GM18502 (cell line): ENCODE measurements around the gene NIT2.

Experiments used
- ATAC-seq: cut with Tn5 transposase; IDR thresholded peaks from one replicate; pipeline ENCODE4 v1.9.1; 2021; ENCODE audit warnings: mild to moderate bottlenecking; ENCODE audit not compliant: unreplicated experiment, poor library complexity

Gene NIT2

GRCh38 chr3:100386437-100387074, 52.0 kb downstream of the NIT2 start:
- ATAC-seq = no peak

- ATAC-seq = no peak
Observed at GRCh38 chr3:100389025-100389424, 54.5 kb downstream of the NIT2 start.

GRCh38 chr3:100395679-100396431, 61.3 kb downstream of the NIT2 start:
- ATAC-seq = no peak

- ATAC-seq = no peak
Observed at GRCh38 chr3:100396967-100397366, 62.4 kb downstream of the NIT2 start.

- no peak for ATAC-seq
Observed at GRCh38 chr3:100399341-100400071, 64.9 kb downstream of the NIT2 start.

- peak; percentile 16 for ATAC-seq
Observed at GRCh38 chr3:100400419-100400779, 65.8 kb downstream of the NIT2 start.

- peak; percentile 88 for ATAC-seq
Observed at GRCh38 chr3:100400780-100401673, 66.5 kb downstream of the NIT2 start, which contains the start of the genes LNP1 and TOMM70. LNP1 (plus strand) TSS chr3:100401539; CDS start chr3:100429730, 28,191 bp downstream. TOMM70 (minus strand) TSS chr3:100401089; CDS start chr3:100400949, 140 bp downstream.

GRCh38 chr3:100401674-100402041, 67.1 kb downstream of the NIT2 start:
- ATAC-seq = peak; percentile 30

- ATAC-seq = no peak
Observed at GRCh38 chr3:100402256-100402655, 67.7 kb downstream of the NIT2 start.

GRCh38 chr3:100402891-100403290, 68.3 kb downstream of the NIT2 start:
- no peak for ATAC-seq

- ATAC-seq = no peak
Observed at GRCh38 chr3:100403362-100404249, 69.0 kb downstream of the NIT2 start.

GRCh38 chr3:100404250-100404548, 69.6 kb downstream of the NIT2 start:
- ATAC-seq = no peak

GRCh38 chr3:100407164-100407563, 72.6 kb downstream of the NIT2 start:
- ATAC-seq = no peak

- no peak for ATAC-seq
Observed at GRCh38 chr3:100407977-100408532, 73.5 kb downstream of the NIT2 start.
